IMR-90 (cell line): ENCODE data around the gene OLIG3. TPM values are rescaled to one million over a fixed set of nuclear protein-coding genes. Genes with fewer than 3 reads are reported as not detected.

Source experiments
- ATAC-seq: fragments of 200-7000 bp; cut with Tn5 transposase; 2 replicates; pipeline ENCODE4 v1.9.1; 2020; ENCODE audit warnings: low read depth, mild to moderate bottlenecking, moderate library complexity
- BruUV-seq: library from RNA; stranded (reverse); fragments of 400-500 nt; replicated peaks from 2 replicates; lab custom pipeline; 2021; lab: Mats Ljungman, UMichigan
- CTCF ChIA-PET: fragments of 300-600 bp; formaldehyde crosslinking; extraction: SDS; loops from one replicate; lab custom pipeline; 2021; ENCODE audit warnings: antibody characterized with exemption; lab: Yijun Ruan, JAX
- POLR2A ChIA-PET: fragments of 300-600 bp; sonication (Branson Sonifier 250); formaldehyde crosslinking; loops from one replicate; lab custom pipeline; 2022; ENCODE audit warnings: antibody characterized with exemption; ENCODE audit not compliant: unreplicated experiment; lab: Charles Lee
- DNase-seq: peaks from one replicate; pipeline ENCODE4 v3.0.0; 2013
- H2AFZ ChIP-seq: replicated peaks from 2 replicates; pipeline ENCODE3; 2013; ENCODE audit warnings: low read length, mild to moderate bottlenecking; ENCODE audit not compliant: poor library complexity
- H2AK5ac ChIP-seq: 2 replicates; pipeline ENCODE4 v1.6.1; 2013; ENCODE audit warnings: low read depth, low read length, inconsistent platforms
- H2AK9ac ChIP-seq: replicated peaks from 2 replicates; pipeline ENCODE3; 2013; ENCODE audit warnings: mild to moderate bottlenecking, low read depth, low read length, moderate library complexity; ENCODE audit not compliant: poor library complexity
- H2BK120ac ChIP-seq: 2 replicates; pipeline ENCODE4 v1.6.1; 2013; ENCODE audit warnings: low read depth, low read length, inconsistent platforms
- H2BK15ac ChIP-seq: 3 replicates; pipeline ENCODE4 v1.6.1; 2013; ENCODE audit warnings: low read depth, low read length, inconsistent platforms
- H2BK20ac ChIP-seq: 2 replicates; pipeline ENCODE4 v1.6.1; 2013; ENCODE audit warnings: low read depth, mild to moderate bottlenecking, inconsistent platforms, low read length, moderate library complexity
- H2BK5ac ChIP-seq: 2 replicates; pipeline ENCODE4 v1.6.1; 2013; ENCODE audit warnings: mild to moderate bottlenecking, low read depth, low read length, inconsistent platforms; ENCODE audit not compliant: poor library complexity, severe bottlenecking
- H3K14ac ChIP-seq: replicated peaks from 2 replicates; pipeline ENCODE4 v1.6.1; 2013; ENCODE audit warnings: low read depth, low read length, inconsistent platforms
- H3K18ac ChIP-seq: 2 replicates; pipeline ENCODE4 v1.6.1; 2013; ENCODE audit warnings: low read depth, low read length, control low read depth
- H3K23ac ChIP-seq: 2 replicates; pipeline ENCODE4 v1.6.1; 2013; ENCODE audit warnings: low read depth, low read length, inconsistent platforms
- H3K27ac ChIP-seq: 2 replicates; pipeline ENCODE4 v1.5.1; 2013; ENCODE audit warnings: mild to moderate bottlenecking, control low read depth, low read length; ENCODE audit not compliant: insufficient read depth
- H3K27me3 ChIP-seq: 2 replicates; pipeline ENCODE4 v1.6.1; 2013; ENCODE audit warnings: low read length; ENCODE audit not compliant: control insufficient read depth, insufficient read depth
- H3K36me3 ChIP-seq: 2 replicates; pipeline ENCODE4 v1.6.1; 2013; ENCODE audit warnings: low read length, mixed read lengths; ENCODE audit not compliant: control insufficient read depth, insufficient read depth
- H3K4ac ChIP-seq: 2 replicates; pipeline ENCODE4 v1.6.1; 2013; ENCODE audit warnings: low read depth, low read length, inconsistent platforms
- H3K4me1 ChIP-seq: 2 replicates; pipeline ENCODE4 v1.6.1; 2013; ENCODE audit warnings: low read length, mixed read lengths; ENCODE audit not compliant: control insufficient read depth, insufficient read depth
- H3K4me2 ChIP-seq: 2 replicates; pipeline ENCODE4 v1.6.1; 2013; ENCODE audit warnings: low read depth, mild to moderate bottlenecking, control low read depth, low read length, moderate library complexity
- H3K4me3 ChIP-seq: 2 replicates; pipeline ENCODE4 v1.5.1; 2013; ENCODE audit warnings: low read depth, mild to moderate bottlenecking, control low read depth, low read length, moderate library complexity; ENCODE audit not compliant: insufficient read depth
- H3K56ac ChIP-seq: 2 replicates; pipeline ENCODE4 v1.6.1; 2013; ENCODE audit warnings: low read length, inconsistent platforms; ENCODE audit not compliant: insufficient read depth; ENCODE audit errors: extremely low read depth
- H3K79me1 ChIP-seq, 2 experiments: 2 replicates each; pipeline ENCODE4 v1.6.1; 2013; ENCODE audit warnings: low read length in 2 of 2, inconsistent platforms in 1 of 2, low read depth in 1 of 2
- H3K9ac ChIP-seq: 2 replicates; pipeline ENCODE4 v1.6.1; 2013; ENCODE audit warnings: low read depth, low read length, control low read depth
- H3K9me1 ChIP-seq: 2 replicates; pipeline ENCODE4 v1.6.1; 2013; ENCODE audit warnings: low read length, inconsistent platforms; ENCODE audit not compliant: insufficient read depth
- H3K9me3 ChIP-seq: 2 replicates; pipeline ENCODE4 v1.6.1; 2013; ENCODE audit warnings: low read length; ENCODE audit not compliant: control insufficient read depth, insufficient read depth
- H4K20me1 ChIP-seq: 2 replicates; pipeline ENCODE4 v1.6.1; 2013; ENCODE audit warnings: low read length, inconsistent platforms; ENCODE audit not compliant: insufficient read depth
- H4K5ac ChIP-seq: 2 replicates; pipeline ENCODE4 v1.6.1; 2013; ENCODE audit warnings: mild to moderate bottlenecking, low read depth, low read length, control low read depth
- H4K8ac ChIP-seq, 2 experiments: 2 replicates each; pipeline ENCODE4 v1.6.1; 2013; ENCODE audit warnings: low read depth in 2 of 2, low read length in 2 of 2, control low read depth in 1 of 2, inconsistent platforms in 1 of 2
- H4K91ac ChIP-seq: 2 replicates; pipeline ENCODE4 v1.6.1; 2013; ENCODE audit warnings: low read depth, low read length, inconsistent platforms; ENCODE audit not compliant: insufficient read depth
- CEBPB ChIP-seq: IDR thresholded peaks from 2 replicates; pipeline ENCODE4 v1.6.1; 2012; ENCODE audit warnings: low read depth, low read length, improper control_type of control experiment
- RCOR1 ChIP-seq: IDR thresholded peaks from 2 replicates; pipeline ENCODE4 v1.6.1; 2012; ENCODE audit warnings: mild to moderate bottlenecking, low read length, improper control_type of control experiment; ENCODE audit not compliant: insufficient replicate concordance
- WGBS, 2 experiments: methylation state at CpG; one replicate each; pipeline versions ENCODE4 v1.1.5 to v1.1.7; 2013; ENCODE audit warnings: missing lambda C conversion rate in 2 of 2; ENCODE audit not compliant: insufficient read length in 1 of 2; ENCODE audit errors: extremely low coverage in 2 of 2; 5-methylcytosine and 5-hydroxymethylcytosine counted together
- dilution Hi-C: fragments of 300-500 bp; cut with HindIII; formaldehyde crosslinking; loops from one replicate; pipeline ENCODE4 v1.14.3; 2018; ENCODE audit warnings: low sequenced_read_pairs; ENCODE audit not compliant: unreplicated experiment
- in situ Hi-C: fragments of 300-500 bp; cut with MboI; formaldehyde crosslinking; loops from 3 replicates; pipeline ENCODE4 v1.14.3; 2019; ENCODE audit warnings: low sequenced_read_pairs, inconsistent platforms, mixed read lengths
- intact Hi-C: fragments of 100-400 bp; cut with micrococcal nuclease; formaldehyde crosslinking; loops from 2 replicates; pipeline ENCODE4 v1.10.0; 2022
- polyA plus RNA-seq, 3 experiments: library from polyadenylated mRNA; depleted of rRNA; stranded (reverse); fragments of >200 nt; gene quantifications; 2 replicates each; pipeline ENCODE4 v1.2.3, GENCODE V29; 2012; ENCODE audit warnings: low replicate concordance in 1 of 3
- total RNA-seq: library from RNA; depleted of rRNA; stranded (reverse); fragments of >200 nt; gene quantifications from 2 replicates; pipeline ENCODE4 v1.2.3, GENCODE V29; 2012
- TF ChIP-seq, protein P1 (sequence below): fragments of 150-350 bp; IDR thresholded peaks from 2 replicates; pipeline ENCODE4 v1.6.1; 2017; ENCODE audit warnings: mild to moderate bottlenecking, antibody characterized with exemption, low read length, low read depth

OLIG3 gene
- total and polyA plus RNA-seq, 2 of the 4 experiments (the other 2 are of a cell fraction), result not detected

DNA sequence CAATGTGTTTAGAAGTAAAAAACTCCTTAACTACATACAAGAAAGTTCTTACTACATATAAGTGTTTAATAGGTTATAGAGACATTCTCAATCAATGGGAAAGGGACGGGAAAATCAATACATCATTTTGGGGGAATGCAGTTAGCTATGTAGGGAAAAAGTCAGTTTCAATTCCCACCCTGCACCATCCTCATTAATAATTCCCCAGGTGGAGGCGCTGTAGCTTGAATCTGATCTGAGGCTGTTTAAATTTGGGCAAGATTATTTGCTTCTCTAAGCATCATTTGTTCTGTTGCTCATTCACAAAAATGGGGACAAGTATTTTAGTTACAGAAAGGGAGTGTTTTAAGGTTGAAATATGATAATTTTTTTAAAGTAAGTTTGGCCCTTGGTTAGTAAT is 19.1 kb downstream of the OLIG3 start:
- Histone ChIP-seq H3K27ac (no peak overlapping the region), H2AK9ac (no peak overlapping the region), H3K4me2 (no peak overlapping the region), H2BK120ac (no peak overlapping the region), H4K5ac (no peak overlapping the region), H2BK5ac (no peak overlapping the region), H4K20me1 (no peaks in the 10 kb centered on the region), H3K23ac (no peak overlapping the region), H3K9me1 (no peaks in the 10 kb centered on the region), H3K27me3 (peaks cover 19% of the 10 kb centered on the region), H3K4me3 (no peak overlapping the region), H3K36me3 (no peaks in the 10 kb centered on the region), H3K4ac (no peak overlapping the region), H2AFZ (no peak overlapping the region), H2BK15ac (no peak overlapping the region), H3K9ac (no peak overlapping the region), H4K8ac (no peak overlapping the region), H3K56ac (no peak overlapping the region), H2AK5ac (no peak overlapping the region), H4K91ac (no peak overlapping the region), H2BK20ac (no peak overlapping the region), H3K9me3 (no peaks in the 10 kb centered on the region), H3K4me1 (no peaks in the 10 kb centered on the region), H3K79me1 (no peaks in the 10 kb centered on the region), H3K18ac (no peak overlapping the region), H3K14ac (no peak overlapping the region)
- ChIA-PET CTCF (no interaction called here), POLR2A (no interaction called here)
- dilution Hi-C loops (no loop called here), intact Hi-C loops (no loop called here), in situ Hi-C loops (no loop called here)
- WGBS, 2 experiments, result no CpG with 5 or more reads among the region's 2 CpGs
- ATAC-seq (no peak), DNase-seq (no peak)
- no TSS peak for BruUV-seq
- TF ChIP-seq, protein P1, sequence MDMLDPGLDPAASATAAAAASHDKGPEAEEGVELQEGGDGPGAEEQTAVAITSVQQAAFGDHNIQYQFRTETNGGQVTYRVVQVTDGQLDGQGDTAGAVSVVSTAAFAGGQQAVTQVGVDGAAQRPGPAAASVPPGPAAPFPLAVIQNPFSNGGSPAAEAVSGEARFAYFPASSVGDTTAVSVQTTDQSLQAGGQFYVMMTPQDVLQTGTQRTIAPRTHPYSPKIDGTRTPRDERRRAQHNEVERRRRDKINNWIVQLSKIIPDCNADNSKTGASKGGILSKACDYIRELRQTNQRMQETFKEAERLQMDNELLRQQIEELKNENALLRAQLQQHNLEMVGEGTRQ, result no peak
- TF ChIP-seq RCOR1 (no peak), CEBPB (no peak)
